Progenitor cell of endocrine pancreas (in vitro differentiated cells): ENCODE measurements around the gene CACNA1B. TPM values are rescaled to one million over a fixed set of nuclear protein-coding genes. Genes with fewer than 3 reads are reported as not detected.

Source experiments
- DNase-seq: peaks from one replicate; pipeline ENCODE4 v3.0.0; 2021; ENCODE audit warnings: low spot score; ENCODE audit not compliant: unreplicated experiment
- H3K27ac Mint-ChIP-seq: 2 replicates; pipeline ENCODE4 v1.8.0; 2021; ENCODE audit warnings: mild to moderate bottlenecking, moderate library complexity, mixed read lengths
- H3K27me3 Mint-ChIP-seq: 2 replicates; pipeline ENCODE4 v1.8.0; 2021; ENCODE audit warnings: mixed read lengths
- H3K36me3 Mint-ChIP-seq: 2 replicates; pipeline ENCODE4 v1.8.0; 2022; ENCODE audit warnings: mixed read lengths; ENCODE audit not compliant: insufficient read depth
- H3K4me1 Mint-ChIP-seq: 2 replicates; pipeline ENCODE4 v1.8.0; 2021; ENCODE audit warnings: low read depth, mixed read lengths
- H3K4me3 Mint-ChIP-seq: 2 replicates; pipeline ENCODE4 v1.8.0; 2021; ENCODE audit warnings: low read depth, mild to moderate bottlenecking, moderate library complexity, mixed read lengths
- H3K9me3 Mint-ChIP-seq: 2 replicates; pipeline ENCODE4 v1.8.0; 2021; ENCODE audit warnings: low read depth, mixed read lengths
- CTCF ChIP-seq: fragments of 200-600 bp; sonication (generic); IDR thresholded peaks from one replicate; pipeline ENCODE4 v1.5.0; 2021; ENCODE audit warnings: antibody characterized with exemption, mild to moderate bottlenecking; ENCODE audit not compliant: unreplicated experiment
- total RNA-seq: library from RNA; stranded (reverse); gene quantifications from 2 replicates; pipeline ENCODE4 v1.2.1, GENCODE V29; 2021

CACNA1B gene
- total RNA-seq, 1 donor from 2014 or later: 2.4 TPM

GRCh38 chr9:137853392-137853995 is 24.1 kb upstream of the CACNA1B start:
- Mint-ChIP-seq H3K36me3 (peaks cover 2% of the 10 kb centered on the region), H3K9me3 (peaks cover 21% of the 10 kb centered on the region), H3K4me1 (no peaks in the 10 kb centered on the region), H3K4me3 (no peak overlapping the region), H3K27ac (no peak overlapping the region), H3K27me3 (no peaks in the 10 kb centered on the region)
- DNase-seq: no peak
- TF ChIP-seq CTCF: no peak

- H3K36me3 Mint-ChIP-seq: peaks cover 2% of the 10 kb centered on the region
- H3K27ac Mint-ChIP-seq: no peak overlapping the region
- peaks cover 12% of the 10 kb centered on the region for H3K9me3 Mint-ChIP-seq
- H3K4me1 Mint-ChIP-seq: no peaks in the 10 kb centered on the region
- DNase-seq: no peak
- no peak for TF ChIP-seq CTCF
- peaks cover 6% of the 10 kb centered on the region for H3K27me3 Mint-ChIP-seq
- no peak overlapping the region for H3K4me3 Mint-ChIP-seq
Observed at GRCh38 chr9:137860361-137860760, 17.2 kb upstream of the CACNA1B start.

GRCh38 chr9:137865581-137866145 is 11.9 kb upstream of the CACNA1B start:
- Mint-ChIP-seq H3K4me3 (no peak overlapping the region), H3K9me3 (no peaks in the 10 kb centered on the region), H3K27me3 (peaks cover 33% of the 10 kb centered on the region), H3K36me3 (no peaks in the 10 kb centered on the region), H3K4me1 (no peaks in the 10 kb centered on the region), H3K27ac (no peak overlapping the region)
- DNase-seq: no peak
- TF ChIP-seq CTCF: no peak

- Mint-ChIP-seq H3K4me1 (no peaks in the 10 kb centered on the region), H3K27ac (no peak overlapping the region), H3K27me3 (peaks cover 38% of the 10 kb centered on the region), H3K9me3 (no peaks in the 10 kb centered on the region), H3K36me3 (no peaks in the 10 kb centered on the region), H3K4me3 (no peak overlapping the region)
- no peak for TF ChIP-seq CTCF
- DNase-seq: no peak
Observed at GRCh38 chr9:137866226-137867141, 11.1 kb upstream of the CACNA1B start.

- H3K4me1 Mint-ChIP-seq: no peaks in the 10 kb centered on the region
- no peak for TF ChIP-seq CTCF
- H3K27me3 Mint-ChIP-seq: peaks cover 61% of the 10 kb centered on the region
- H3K4me3 Mint-ChIP-seq: no peak overlapping the region
- H3K9me3 Mint-ChIP-seq: no peaks in the 10 kb centered on the region
- DNase-seq: no peak
- H3K27ac Mint-ChIP-seq: no peak overlapping the region
- H3K36me3 Mint-ChIP-seq: no peaks in the 10 kb centered on the region
Observed at GRCh38 chr9:137870432-137870831, 7.2 kb upstream of the CACNA1B start.
